SU-DHL-6 (cell line): ENCODE measurements around the gene TOP2B.

Experiments
- H2AFZ ChIP-seq: fragments of 200-600 bp; sonication (generic); 2 replicates; pipeline ENCODE4 v1.6.1; 2014; ENCODE audit warnings: low read depth, mild to moderate bottlenecking, moderate library complexity, mixed read lengths, antibody characterized with exemption, low read length; ENCODE audit not compliant: severe bottlenecking
- H3F3A ChIP-seq: fragments of 200-600 bp; shearing (Covaris generic); 2 replicates; pipeline ENCODE4 v1.6.0; 2016; ENCODE audit warnings: antibody characterized with exemption, mild to moderate bottlenecking; ENCODE audit not compliant: insufficient read depth
- H3K27ac ChIP-seq: fragments of 200-600 bp; sonication (generic); 2 replicates; pipeline ENCODE4 v1.5.1; 2016; ENCODE audit warnings: low read depth, mild to moderate bottlenecking, low read length, moderate library complexity, mixed read lengths
- H3K27me3 ChIP-seq: fragments of 200-600 bp; sonication (generic), shearing (Covaris generic); 2 replicates; pipeline ENCODE4 v1.6.0; 2014; ENCODE audit warnings: mild to moderate bottlenecking, low read length
- H3K36me3 ChIP-seq: fragments of 200-600 bp; sonication (generic); 2 replicates; pipeline ENCODE4 v1.6.1; 2014; ENCODE audit warnings: mild to moderate bottlenecking, low read length, mixed read lengths
- H3K4me2 ChIP-seq: fragments of 300-600, 200-600 bp; shearing (Covaris generic), sonication (generic); 2 replicates; pipeline ENCODE4 v1.6.0; 2014; ENCODE audit warnings: low read length, low read depth, mild to moderate bottlenecking; ENCODE audit not compliant: poor library complexity, severe bottlenecking
- H3K4me3 ChIP-seq: fragments of 200-600 bp; sonication (generic); 2 replicates; pipeline ENCODE4 v1.5.1; 2014; ENCODE audit warnings: antibody characterized with exemption, low read length, mild to moderate bottlenecking, mixed read lengths; ENCODE audit not compliant: insufficient read depth, poor library complexity, severe bottlenecking
- H3K79me2 ChIP-seq: fragments of 200-600 bp; sonication (generic); 2 replicates; pipeline ENCODE4 v1.6.1; 2014; ENCODE audit warnings: mild to moderate bottlenecking, low read length, moderate library complexity; ENCODE audit not compliant: insufficient read depth
- H3K9ac ChIP-seq: fragments of 200-600 bp; sonication (generic); 2 replicates; pipeline ENCODE4 v1.7.0; 2014; ENCODE audit warnings: mild to moderate bottlenecking, low read length
- H3K9me2 ChIP-seq: fragments of 200-600 bp; sonication (generic); replicated peaks from 2 replicates; pipeline ENCODE4 v1.6.1; 2014; ENCODE audit warnings: low read length; ENCODE audit not compliant: insufficient read depth
- H3K9me3 ChIP-seq: fragments of 200-600 bp; sonication (generic); 2 replicates; pipeline ENCODE4 v1.6.1; 2014; ENCODE audit warnings: low read length, mixed read lengths; ENCODE audit not compliant: insufficient read depth
- H4K20me1 ChIP-seq: fragments of 200-600 bp; sonication (generic); 2 replicates; pipeline ENCODE4 v1.6.1; 2014; ENCODE audit warnings: low read depth, mild to moderate bottlenecking, antibody characterized with exemption, low read length, moderate library complexity, mixed read lengths
- CTCF ChIP-seq: fragments of 200-600 bp; sonication (generic); IDR thresholded peaks from one replicate; pipeline ENCODE4 v1.5.1; 2017; ENCODE audit warnings: antibody characterized with exemption, mild to moderate bottlenecking, low read length, moderate library complexity; ENCODE audit not compliant: insufficient read depth, poor library complexity, severe bottlenecking
- EZH2phosphoT487 ChIP-seq: fragments of 200-600 bp; sonication (generic), shearing (Covaris generic); conservative IDR thresholded peaks from 2 replicates; pipeline ENCODE4 v1.6.1; 2018; ENCODE audit warnings: mild to moderate bottlenecking, antibody characterized with exemption, low read length, moderate library complexity, mixed read lengths

TOP2B gene

DNA sequence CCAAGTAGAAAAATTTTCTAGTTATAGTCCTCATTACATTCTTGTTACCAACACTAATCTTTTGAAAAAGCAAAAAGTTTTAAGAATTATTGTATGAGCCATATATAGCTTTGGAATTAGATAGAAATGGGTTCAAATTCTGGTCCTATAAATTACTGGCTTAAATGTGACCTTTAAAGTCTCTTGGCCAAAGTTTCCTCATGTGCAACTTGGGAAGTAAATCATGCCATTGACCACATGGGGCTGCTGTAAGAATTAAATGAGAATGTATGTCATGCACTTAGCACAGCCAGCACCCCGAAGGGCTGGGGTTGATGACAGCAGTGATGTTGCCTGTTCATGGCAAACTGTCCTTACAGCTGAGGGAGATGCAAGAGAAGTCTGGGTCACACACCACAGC lies 108.3 kb downstream of the TOP2B start:
- TF ChIP-seq EZH2phosphoT487 (no peak), CTCF (no peak)
- H3K79me2 ChIP-seq: no peaks in the 10 kb centered on the region
- no peak overlapping the region for H3K4me3 ChIP-seq

DNA sequence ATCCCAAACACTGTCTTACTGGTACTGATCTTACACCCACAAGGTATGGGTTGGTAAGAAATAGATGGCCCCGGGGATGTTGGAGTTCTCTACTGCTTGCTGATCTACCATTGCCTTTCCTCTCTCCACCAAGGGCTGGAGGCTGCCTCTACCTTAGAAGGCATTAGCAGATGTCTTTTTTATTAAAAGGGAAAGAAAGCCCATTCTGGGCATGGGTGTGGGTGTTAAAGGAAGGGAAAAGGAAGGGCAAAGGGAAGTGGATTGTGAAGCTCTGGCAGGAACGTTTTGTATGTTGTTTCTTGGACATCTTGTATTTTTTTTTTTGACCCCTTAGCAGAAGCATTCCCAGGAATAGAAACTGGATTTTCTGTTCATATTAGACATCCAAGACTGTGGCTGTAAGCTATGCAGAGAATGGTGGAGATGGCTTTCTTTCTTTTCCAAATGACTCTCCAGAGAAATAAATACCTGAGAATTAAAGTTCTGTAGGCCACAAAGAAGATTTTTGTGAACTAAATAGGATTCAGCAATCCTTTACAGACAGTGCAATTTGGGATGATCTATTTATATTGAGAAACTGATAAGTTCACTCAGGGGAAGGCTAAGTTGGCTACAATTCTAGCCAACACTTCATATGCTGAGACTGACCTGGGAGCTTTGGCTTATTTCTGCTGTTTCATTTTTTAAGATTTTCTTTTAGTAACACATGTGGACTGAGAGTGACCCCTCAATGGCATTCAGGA lies 108.8 kb downstream of the TOP2B start:
- Histone ChIP-seq H3F3A (no peaks in the 10 kb centered on the region), H3K9me3 (no peaks in the 10 kb centered on the region), H3K9me2 (no peaks in the 10 kb centered on the region), H3K36me3 (no peaks in the 10 kb centered on the region), H4K20me1 (no peaks in the 10 kb centered on the region), H3K27ac (no peak overlapping the region), H3K27me3 (no peaks in the 10 kb centered on the region), H3K4me3 (no peak overlapping the region), H3K4me2 (no peak overlapping the region), H2AFZ (no peak overlapping the region), H3K79me2 (no peaks in the 10 kb centered on the region), H3K9ac (no peak overlapping the region)
- TF ChIP-seq CTCF (no peak), EZH2phosphoT487 (no peak)

More for the DNA sequence above, 108.3 kb downstream of the TOP2B start:
- Histone ChIP-seq H2AFZ (no peak overlapping the region), H3K9me2 (no peaks in the 10 kb centered on the region), H3K9me3 (no peaks in the 10 kb centered on the region), H3F3A (no peaks in the 10 kb centered on the region), H3K4me2 (no peak overlapping the region), H3K9ac (no peak overlapping the region), H3K27me3 (no peaks in the 10 kb centered on the region), H3K27ac (no peak overlapping the region), H3K36me3 (no peaks in the 10 kb centered on the region), H4K20me1 (no peaks in the 10 kb centered on the region)

- no peak overlapping the region for H3K27ac ChIP-seq
- H3K36me3 ChIP-seq: no peaks in the 10 kb centered on the region
- TF ChIP-seq CTCF: no peak
- TF ChIP-seq EZH2phosphoT487: no peak
- H3K9me3 ChIP-seq: no peaks in the 10 kb centered on the region
- no peaks in the 10 kb centered on the region for H3K9me2 ChIP-seq
- H3K4me2 ChIP-seq: no peak overlapping the region
- H3K79me2 ChIP-seq: no peaks in the 10 kb centered on the region
- no peak overlapping the region for H3K9ac ChIP-seq
- H3K27me3 ChIP-seq: no peaks in the 10 kb centered on the region
- H3F3A ChIP-seq: no peaks in the 10 kb centered on the region
- H4K20me1 ChIP-seq: no peaks in the 10 kb centered on the region
- H2AFZ ChIP-seq: no peak overlapping the region
- H3K4me3 ChIP-seq: no peak overlapping the region
These were observed 110.3 kb downstream of the TOP2B start for GRCh38 chr3:25554376-25554775.
